Upper lobe of left lung (tissue), 6 donors: ENCODE data around the gene RAPGEF5. TPM values are rescaled to one million over a fixed set of nuclear protein-coding genes. Genes with fewer than 3 reads are reported as not detected.

Experiments
- ATAC-seq, 2 donors: fragments of 200-7000 bp; cut with Tn5 transposase; one replicate each; pipeline ENCODE4 v1.9.1; 2022; ENCODE audit warnings: mild to moderate bottlenecking in 2 of 2, moderate library complexity in 2 of 2; ENCODE audit not compliant: low FRiP score in 2 of 2
- DNase-seq, 2 donors: peaks; one replicate each; pipeline ENCODE4 v3.0.0-alpha.2; 2019 to 2020
- H3K27ac ChIP-seq, 4 donors: fragments of 200-600 bp; sonication (generic); one replicate each; pipeline ENCODE4 v1.5.1; 2016 to 2019
- H3K27me3 ChIP-seq, 4 donors: fragments of 200-600 bp; sonication (generic); one replicate each; pipeline ENCODE4 v1.5.1; 2017 to 2019
- H3K36me3 ChIP-seq, 4 donors: fragments of 200-600 bp; sonication (generic); one replicate each; pipeline ENCODE4 v1.5.1; 2016 to 2019
- H3K4me1 ChIP-seq, 4 donors: fragments of 200-600 bp; sonication (generic); one replicate each; pipeline ENCODE4 v1.5.1; 2018 to 2019
- H3K4me3 ChIP-seq, 4 donors: fragments of 200-600 bp; sonication (generic); one replicate each; pipeline ENCODE4 v1.5.1; 2017 to 2019; ENCODE audit warnings: mild to moderate bottlenecking in 2 of 4, moderate library complexity in 1 of 4
- H3K9me3 ChIP-seq, 4 donors: fragments of 200-600 bp; sonication (generic); one replicate each; pipeline ENCODE4 v1.5.1; 2018 to 2019
- EP300 ChIP-seq, 4 donors: sonication (generic); formaldehyde crosslinking; IDR thresholded peaks; one replicate each; pipeline ENCODE4 v1.5.1; 2017; ENCODE audit warnings: antibody characterized with exemption in 4 of 4, control low read depth in 2 of 4
- POLR2A ChIP-seq, 4 donors: fragments of 450-650 bp; IDR thresholded peaks; one replicate each; pipeline ENCODE4 v1.5.1; 2016 to 2017; ENCODE audit warnings: antibody characterized with exemption in 4 of 4, mild to moderate bottlenecking in 2 of 4
- POLR2AphosphoS5 ChIP-seq, 2 donors: sonication (generic); formaldehyde crosslinking; IDR thresholded peaks; one replicate each; pipeline ENCODE4 v1.5.1; 2017; ENCODE audit warnings: antibody characterized with exemption in 2 of 2
- WGBS, 2 donors: methylation state at CpG; one replicate each; pipeline ENCODE4 v1.1.5; 2017 to 2018; 5-methylcytosine and 5-hydroxymethylcytosine counted together
- total RNA-seq, 6 donors: library from RNA; depleted of rRNA in 4 of 6; stranded (reverse); fragments of >200 nt in 4 of 6; gene quantifications; one replicate each; pipeline versions ENCODE4 v1.1.0 to v1.2.1, GENCODE V29; 2016 to 2021
- TF ChIP-seq, protein P1 (sequence below), 6 experiments: fragments of 450-650 bp in 4 of 6; fragments of 200-600 bp in 2 of 6; sonication (generic) in 2 of 6; IDR thresholded peaks; one replicate each; pipeline ENCODE4 v1.5.1; 2016 to 2019; ENCODE audit warnings: antibody characterized with exemption in 6 of 6
- donor health status: DM: no; HTN: no; CAD: no; lungs with moderate emphysema.
- donor health status: DM: no; HTN: yes; CAD: no; lungs with severe emphysema.

Gene RAPGEF5
- total RNA-seq, 6 donors from 2014 or later, result 68.1 to 206 (median 101) TPM

DNA sequence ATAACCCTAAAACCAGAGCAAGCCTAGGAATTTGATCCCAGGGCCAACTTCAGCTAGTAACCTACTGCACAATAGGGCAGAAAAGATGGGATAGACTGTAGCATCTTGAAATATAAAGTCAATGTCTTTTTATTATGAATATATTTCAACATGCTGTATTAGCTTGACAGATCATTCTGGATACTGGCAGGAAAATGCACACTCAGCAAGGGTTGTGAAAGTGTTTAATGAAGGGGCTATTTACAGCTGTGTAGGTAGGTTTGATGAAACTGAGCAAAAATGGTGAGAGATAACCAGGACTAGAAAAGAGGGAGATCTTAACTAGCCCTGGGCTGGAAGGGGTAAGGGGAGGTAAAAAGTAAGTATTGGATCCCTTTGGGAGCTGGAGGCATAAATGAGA lies 156.2 kb downstream of the RAPGEF5 start:
- H3K4me1 ChIP-seq, result peaks cover 4 to 55% (median 31%) of the 10 kb centered on the region in 4 donors
- DNase-seq, result no peak
- peaks cover 0 to 31% (median 0%) of the 10 kb centered on the region in 4 donors for H3K36me3 ChIP-seq
- no peak overlapping the region for H3K4me3 ChIP-seq
- no peak for ATAC-seq
- no peaks in the 10 kb centered on the region for H3K9me3 ChIP-seq
- peak overlapping the region in 1 of 4 donors; percentile 6 for H3K27ac ChIP-seq
- TF ChIP-seq POLR2A (IDR thresholded peaks at IDR 0.05) (no peak), POLR2AphosphoS5 (IDR thresholded peaks at IDR 0.05) (no peak), EP300 (IDR thresholded peaks at IDR 0.05) (no peak)
- TF ChIP-seq, protein P1, sequence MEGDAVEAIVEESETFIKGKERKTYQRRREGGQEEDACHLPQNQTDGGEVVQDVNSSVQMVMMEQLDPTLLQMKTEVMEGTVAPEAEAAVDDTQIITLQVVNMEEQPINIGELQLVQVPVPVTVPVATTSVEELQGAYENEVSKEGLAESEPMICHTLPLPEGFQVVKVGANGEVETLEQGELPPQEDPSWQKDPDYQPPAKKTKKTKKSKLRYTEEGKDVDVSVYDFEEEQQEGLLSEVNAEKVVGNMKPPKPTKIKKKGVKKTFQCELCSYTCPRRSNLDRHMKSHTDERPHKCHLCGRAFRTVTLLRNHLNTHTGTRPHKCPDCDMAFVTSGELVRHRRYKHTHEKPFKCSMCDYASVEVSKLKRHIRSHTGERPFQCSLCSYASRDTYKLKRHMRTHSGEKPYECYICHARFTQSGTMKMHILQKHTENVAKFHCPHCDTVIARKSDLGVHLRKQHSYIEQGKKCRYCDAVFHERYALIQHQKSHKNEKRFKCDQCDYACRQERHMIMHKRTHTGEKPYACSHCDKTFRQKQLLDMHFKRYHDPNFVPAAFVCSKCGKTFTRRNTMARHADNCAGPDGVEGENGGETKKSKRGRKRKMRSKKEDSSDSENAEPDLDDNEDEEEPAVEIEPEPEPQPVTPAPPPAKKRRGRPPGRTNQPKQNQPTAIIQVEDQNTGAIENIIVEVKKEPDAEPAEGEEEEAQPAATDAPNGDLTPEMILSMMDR (IDR thresholded peaks at IDR 0.05), result no peak
- no peaks in the 10 kb centered on the region for H3K27me3 ChIP-seq

DNA sequence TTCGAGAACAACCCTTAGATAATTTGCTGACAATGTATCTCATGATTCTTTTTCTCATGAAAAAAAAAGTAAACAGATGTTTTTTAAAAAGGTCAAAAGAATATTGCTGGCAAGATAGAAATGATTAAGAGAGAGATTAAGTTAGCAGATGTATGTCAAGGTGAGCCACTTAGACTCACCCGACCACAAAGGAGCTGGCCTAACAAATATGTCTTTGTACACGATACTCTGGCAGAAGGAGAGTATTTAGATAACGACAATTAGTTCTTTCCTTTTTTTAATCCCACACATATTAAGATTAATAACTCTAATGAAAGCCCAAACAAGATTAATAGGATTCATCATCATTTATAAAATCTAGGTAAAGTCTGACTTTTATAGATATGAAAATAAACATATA lies 156.7 kb downstream of the RAPGEF5 start:
- no peak for TF ChIP-seq POLR2AphosphoS5 (IDR thresholded peaks at IDR 0.05)
- TF ChIP-seq POLR2A (IDR thresholded peaks at IDR 0.05), result no peak
- TF ChIP-seq, protein P1 (IDR thresholded peaks at IDR 0.05), result no peak
- no peak for TF ChIP-seq EP300 (IDR thresholded peaks at IDR 0.05)
- Histone ChIP-seq H3K36me3 (peaks cover 0 to 37% (median 0%) of the 10 kb centered on the region in 4 donors), H3K27me3 (no peaks in the 10 kb centered on the region), H3K4me1 (peaks cover 4 to 50% (median 26%) of the 10 kb centered on the region in 4 donors), H3K9me3 (no peaks in the 10 kb centered on the region), H3K4me3 (no peak overlapping the region), H3K27ac (peak overlapping the region in 1 of 4 donors; percentile 6)
- 75 to 76% methylated on average over 4 of the region's 4 CpGs for WGBS, 2 donors
- ATAC-seq, result no peak
- no peak for DNase-seq

DNA sequence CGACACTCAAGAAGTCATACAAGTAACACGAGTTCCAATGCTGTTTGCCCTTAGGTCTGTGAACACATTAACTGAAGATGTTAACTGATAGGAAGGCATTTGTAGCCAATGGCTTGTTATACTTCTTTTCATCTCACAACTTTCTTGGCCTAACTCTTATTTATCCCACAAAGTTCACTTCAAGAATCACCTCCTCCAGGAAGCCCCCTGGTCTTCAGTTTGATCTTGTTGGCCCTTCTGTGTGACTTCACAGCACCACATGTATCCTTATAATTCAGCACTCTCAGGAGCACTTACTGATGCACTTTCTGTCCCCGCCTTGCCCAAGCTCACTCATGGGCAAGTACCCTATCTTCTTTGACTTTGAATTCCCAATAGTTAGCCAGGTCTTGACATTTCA lies 159.6 kb downstream of the RAPGEF5 start:
- Histone ChIP-seq H3K9me3 (no peaks in the 10 kb centered on the region), H3K4me1 (peaks cover 0 to 25% (median 13%) of the 10 kb centered on the region in 4 donors), H3K27ac (no peak overlapping the region), H3K4me3 (no peak overlapping the region), H3K27me3 (no peaks in the 10 kb centered on the region), H3K36me3 (peaks cover 0 to 48% (median 11%) of the 10 kb centered on the region in 4 donors)
- WGBS, 2 donors, result 89 to 97% methylated on average over 3 of the region's 3 CpGs
- ATAC-seq (no peak), DNase-seq (no peak)
- TF ChIP-seq POLR2AphosphoS5 (IDR thresholded peaks at IDR 0.05), result no peak
- TF ChIP-seq, protein P1 (IDR thresholded peaks at IDR 0.05), result no peak
- TF ChIP-seq EP300 (IDR thresholded peaks at IDR 0.05), result no peak
- no peak for TF ChIP-seq POLR2A (IDR thresholded peaks at IDR 0.05)

DNA sequence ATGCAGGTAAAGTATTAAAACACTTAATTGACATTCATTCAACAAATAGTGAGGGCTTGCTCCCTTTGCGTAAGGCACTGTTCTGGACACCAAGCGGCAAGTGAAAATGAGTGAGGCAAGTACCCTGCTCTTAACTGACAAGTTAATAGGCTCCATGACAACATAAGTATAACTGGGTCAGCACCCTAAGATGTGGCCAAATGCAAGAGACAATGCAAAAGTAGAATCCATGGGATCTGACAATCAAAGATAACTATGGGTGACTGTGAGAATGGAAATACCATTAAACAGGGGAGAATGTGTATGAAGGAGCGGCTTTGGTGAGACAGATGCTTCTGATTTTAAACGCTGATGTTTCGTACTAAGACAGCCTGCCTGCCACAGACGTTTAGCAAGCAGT lies 160.5 kb downstream of the RAPGEF5 start:
- no peaks in the 10 kb centered on the region for H3K9me3 ChIP-seq
- H3K36me3 ChIP-seq, result peaks cover 0 to 53% (median 13%) of the 10 kb centered on the region in 4 donors
- no peak for DNase-seq
- H3K4me1 ChIP-seq, result peaks cover 0 to 17% (median 10%) of the 10 kb centered on the region in 4 donors
- H3K27me3 ChIP-seq, result no peaks in the 10 kb centered on the region
- ATAC-seq, result no peak
- H3K4me3 ChIP-seq, result no peak overlapping the region
- no peak for TF ChIP-seq POLR2A (IDR thresholded peaks at IDR 0.05)
- TF ChIP-seq, protein P1 (IDR thresholded peaks at IDR 0.05), result no peak
- no peak for TF ChIP-seq EP300 (IDR thresholded peaks at IDR 0.05)
- TF ChIP-seq POLR2AphosphoS5 (IDR thresholded peaks at IDR 0.05), result no peak
- H3K27ac ChIP-seq, result no peak overlapping the region
- WGBS, 2 donors, result 88 to 94% methylated on average over 6 of the region's 6 CpGs
